SK-N-SH treated with all-trans-retinoic acid at 6 μM for 48 hours (cell line): ENCODE results near the gene KRTAP10-1.

Experiments
- ARNTL ChIP-seq: fragments of 450-650 bp; formaldehyde crosslinking; IDR thresholded peaks from 2 replicates; pipeline ENCODE4 v1.5.0; 2020; ENCODE audit warnings: low read depth, mild to moderate bottlenecking, moderate library complexity, borderline replicate concordance
- PATZ1 ChIP-seq: fragments of 250-450 bp; sonication (Bioruptor Pico); IDR thresholded peaks from 2 replicates; pipeline ENCODE4 v1.8.0; 2020; ENCODE audit warnings: mild to moderate bottlenecking, moderate library complexity, borderline replicate concordance

- no peak for TF ChIP-seq PATZ1 (CRISPR knock-in tag)
- TF ChIP-seq ARNTL (CRISPR knock-in tag): no peak
Observed at GRCh38 chr21:44503901-44504399, 36.0 kb downstream of the KRTAP10-1 start.
